Measurements from ENCODE around the gene RBM3. TPM values are rescaled to one million over a fixed set of nuclear protein-coding genes. Genes with fewer than 3 reads are reported as not detected.

The RBM3 gene
- total and polyA plus RNA-seq, 2 of the 4 experiments (the other 2 are of a cell fraction), result 243 to 386 TPM

GRCh38 chrX:48539345-48540027 is 34.8 kb upstream of the RBM3 start, which contains the start of gene TBC1D25:
TBC1D25 (plus strand) TSS chrX:48539714; CDS start chrX:48539798, 84 bp downstream.
- Histone ChIP-seq H3K36me3 (ENCODE audit: control insufficient read depth, insufficient read depth, low read length) (peaks cover 2% of the 10 kb centered on the region), H4K20me1 (ENCODE audit: insufficient read depth, low read length) (peaks cover 9% of the 10 kb centered on the region; the same call in 1 of the 2 replicates), H2BK5ac (ENCODE audit: low read depth, low read length, poor library complexity, severe bottlenecking) (peak within 1 kb of the TSS; percentile 22), H3K56ac (ENCODE audit: extremely low read depth, insufficient read depth, low read length) (peak within 1 kb of the TSS; percentile 6; the same call in 1 of the 2 replicates), H2BK120ac (ENCODE audit: low read depth, low read length) (peak within 1 kb of the TSS; percentile 70; the same call in 1 of the 2 replicates), H4K5ac (ENCODE audit: low read depth, low read length) (peak within 1 kb of the TSS; percentile 53), H3K23ac (ENCODE audit: low read depth, low read length) (no peak within 1 kb of the TSS; the same call in 1 of the 2 replicates), H3K14ac (replicated peaks; ENCODE audit: low read depth, low read length) (peak within 1 kb of the TSS; percentile 78), H3K9me1 (ENCODE audit: insufficient read depth, low read length) (peaks cover 5% of the 10 kb centered on the region; the same call in 1 of the 2 replicates), H3K18ac (ENCODE audit: low read depth, low read length) (no peak within 1 kb of the TSS; the same call in 1 of the 2 replicates), H2BK20ac (ENCODE audit: low read depth, low read length) (no peak within 1 kb of the TSS), H4K91ac (ENCODE audit: insufficient read depth, low read depth, low read length) (peak within 1 kb of the TSS; percentile 83), H3K9ac (ENCODE audit: low read depth, low read length) (peak within 1 kb of the TSS; percentile 78), H3K27ac (ENCODE audit: insufficient read depth, low read length) (peak within 1 kb of the TSS; percentile 70), H2AK5ac (ENCODE audit: low read depth, low read length) (peak within 1 kb of the TSS; percentile 86), H3K4me3 (ENCODE audit: insufficient read depth, low read depth, low read length) (peak within 1 kb of the TSS; percentile 89), H3K27me3 (ENCODE audit: control insufficient read depth, insufficient read depth, low read length) (no peaks in the 10 kb centered on the region), H3K9me3 (ENCODE audit: control insufficient read depth, insufficient read depth, low read length) (no peaks in the 10 kb centered on the region), H2AFZ (replicated peaks; ENCODE audit: low read length, poor library complexity) (peak within 1 kb of the TSS; percentile 96), H3K4ac (ENCODE audit: low read depth, low read length) (peak within 1 kb of the TSS; percentile 79), H2AK9ac (replicated peaks; ENCODE audit: low read depth, low read length, poor library complexity) (peak within 1 kb of the TSS; percentile 97), H3K79me1 (ENCODE audit: low read depth in 1 of 2, low read length in 2 of 2) (peaks cover 7 to 14% of the 10 kb centered on the region in 2 experiments), H4K8ac (ENCODE audit: low read depth in 2 of 2, low read length in 2 of 2) (peak within 1 kb of the TSS; percentile 43 to 96; a peak in 3 of 4 replicates), H3K4me2 (ENCODE audit: low read depth, low read length) (peak within 1 kb of the TSS; percentile 63), H3K4me1 (ENCODE audit: control insufficient read depth, insufficient read depth, low read length) (no peaks in the 10 kb centered on the region), H2BK15ac (ENCODE audit: low read depth, low read length) (peak within 1 kb of the TSS; percentile 59; the same call in 2 of the 3 replicates)
- TF ChIP-seq BHLHE40 (IDR thresholded peaks at IDR 0.05; ENCODE audit: low read depth, low read length), result peak; percentile 90
- 0 out of 2 replicates have a peak, but pooled peaks have one; percentile 38 for TF ChIP-seq POLR2A (IDR thresholded peaks at IDR 0.05; ENCODE audit: low read depth, low read length)
- no peak for TF ChIP-seq CHD1 (IDR thresholded peaks at IDR 0.05; ENCODE audit: low read depth, low read length)
- peak; percentile 39 for TF ChIP-seq CTCF (conservative IDR thresholded peaks at IDR 0.05; ENCODE audit: low read depth, low read length)
- peak; percentile 88 for TF ChIP-seq CEBPB (IDR thresholded peaks at IDR 0.05; ENCODE audit: low read depth, low read length)
- peak; percentile 48; the same call in 1 of the 2 replicates for TF ChIP-seq FOS (IDR thresholded peaks at IDR 0.05; ENCODE audit: low read depth, low read length)
- TF ChIP-seq NFE2L2 (IDR thresholded peaks at IDR 0.05; ENCODE audit: low read depth, low read length), result no peak
- peak; percentile 5; the same call in 1 of the 2 replicates for TF ChIP-seq RAD21 (IDR thresholded peaks at IDR 0.05; ENCODE audit: low read length)
- TF ChIP-seq MAZ (IDR thresholded peaks at IDR 0.05; ENCODE audit: borderline replicate concordance, low read depth, low read length), result peak; percentile 61; the same call in 1 of the 2 replicates
- in situ Hi-C loops (cut with MboI; ENCODE audit: low sequenced_read_pairs) (no loop called here), dilution Hi-C loops (cut with HindIII; ENCODE audit: low sequenced_read_pairs, unreplicated experiment) (no loop called here), intact Hi-C loops (cut with micrococcal nuclease) (no loop called here)
- no TSS peak for BruUV-seq (replicated peaks)
- POLR2A ChIA-PET (ENCODE audit: unreplicated experiment), result interaction anchor here (0.7 kb wide), 2 partner anchors 18 to 41 kb away, joined by 3 to 13 read pairs; no protein-coding TSS in a partner anchor
- CTCF ChIA-PET, result interaction anchor here (0.6 to 0.7 kb wide), 2 partner anchors 12 to 450 kb away, joined by 3 to 8 read pairs; no protein-coding TSS in a partner anchor
- peak; percentile 91 for ATAC-seq (ENCODE audit: low read depth)
- WGBS, 2 experiments (ENCODE audit: extremely low coverage in 2 of 2, insufficient read length in 1 of 2), result 34% methylated on average over 31 of the region's 59 CpGs; no CpG with 5 or more reads in 1 of the 2 experiments
- DNase-seq, result peak; percentile 95

Measured in IMR-90 (cell line).